A549 (cell line): ENCODE measurements around the gene LRRC45. TPM values are rescaled to one million over a fixed set of nuclear protein-coding genes. Genes with fewer than 3 reads are reported as not detected.

Experiments used
- ATAC-seq, 2 experiments: fragments of 200-7000 bp in 1 of 2; fragments of >200 bp in 1 of 2; cut with Nextera tagmentation in 1 of 2; cut with Tn5 transposase in 1 of 2; 3 replicates each; pipeline versions ENCODE4 v1.8.0 to v1.9.1; 2018 to 2020; ENCODE audit warnings: mild to moderate bottlenecking in 1 of 2, moderate library complexity in 1 of 2
- CTCF ChIA-PET: fragments of 300-600 bp; sonication (Branson Sonifier 250); formaldehyde crosslinking; extraction: SDS; loops from one replicate; lab custom pipeline; 2021; ENCODE audit warnings: antibody characterized with exemption, inconsistent platforms; lab: Yijun Ruan, JAX
- POLR2A ChIA-PET: fragments of 350-600 bp; formaldehyde crosslinking; extraction: SDS; loops from one replicate; lab custom pipeline; 2021; ENCODE audit warnings: antibody characterized with exemption, inconsistent platforms; lab: Yijun Ruan, JAX
- DNase-seq, 2 experiments: peaks; one replicate each; pipeline versions ENCODE4 v3.0.0 to v3.0.0-alpha.2; 2011 to 2016; ENCODE audit warnings: low read depth in 1 of 2, low spot score in 1 of 2
- FAIRE-seq: peaks from 2 replicates; lab custom pipeline; 2011; peaks lifted over from hg19 to GRCh38; lab: Jason Lieb, UNC
- H3K27ac ChIP-seq, 2 experiments: fragments of >200 bp; sonication (Bioruptor Twin); formaldehyde crosslinking; 3 replicates each; pipeline ENCODE4 v1.5.1; 2016 to 2017
- H3K4me1 ChIP-seq: fragments of >200 bp; sonication (Bioruptor Twin); formaldehyde crosslinking; 3 replicates; pipeline ENCODE4 v1.6.1; 2016
- H3K4me2 ChIP-seq: fragments of >200 bp; sonication (Bioruptor Twin); formaldehyde crosslinking; 3 replicates; pipeline ENCODE4 v1.6.1; 2016
- H3K4me3 ChIP-seq: fragments of >200 bp; sonication (Bioruptor Twin); formaldehyde crosslinking; 3 replicates; pipeline ENCODE4 v1.5.1; 2016
- H3K9me3 ChIP-seq: fragments of >200 bp; sonication (Bioruptor Twin); formaldehyde crosslinking; 3 replicates; pipeline ENCODE4 v1.6.1; 2016
- CBX8 ChIP-seq: fragments of 200-600 bp; sonication (generic); IDR thresholded peaks from 2 replicates; pipeline ENCODE4 v1.6.1; 2016
- CTCF ChIP-seq: fragments of >200 bp; sonication (Bioruptor Twin); formaldehyde crosslinking; IDR thresholded peaks from 3 replicates; pipeline ENCODE4 v1.5.1; 2016
- EHMT2 ChIP-seq: fragments of 200-600 bp; sonication (generic); IDR thresholded peaks from 2 replicates; pipeline ENCODE4 v1.6.1; 2016; ENCODE audit warnings: antibody characterized with exemption, low read depth, mild to moderate bottlenecking, moderate library complexity
- ELK1 ChIP-seq: fragments of 150-350 bp; IDR thresholded peaks from 2 replicates; pipeline ENCODE4 v1.6.1; 2014; ENCODE audit warnings: low read depth, mild to moderate bottlenecking, low read length
- HOXB13 ChIP-seq: fragments of 250-450 bp; sonication (Bioruptor Pico); IDR thresholded peaks from 2 replicates; pipeline ENCODE4 v1.5.0; 2020; ENCODE audit warnings: low read depth, mild to moderate bottlenecking, moderate library complexity
- JUN ChIP-seq, 2 experiments: fragments of >200 bp; sonication (Bioruptor Twin); formaldehyde crosslinking; IDR thresholded peaks; 2 replicates in 1 of 2; 3 replicates in 1 of 2; pipeline ENCODE4 v1.6.1; 2016 to 2017
- KDM1A ChIP-seq: fragments of 200-600 bp; sonication (generic); IDR thresholded peaks from 2 replicates; pipeline ENCODE4 v1.6.1; 2016; ENCODE audit warnings: low read depth, mild to moderate bottlenecking
- MAFK ChIP-seq: fragments of 450-650 bp; IDR thresholded peaks from 2 replicates; pipeline ENCODE4 v1.6.1; 2014; ENCODE audit not compliant: partially characterized antibody
- MAX ChIP-seq: IDR thresholded peaks from 2 replicates; pipeline ENCODE4 v1.6.1; 2012
- MYC ChIP-seq: IDR thresholded peaks from 2 replicates; pipeline ENCODE4 v1.6.1; 2012; ENCODE audit warnings: mild to moderate bottlenecking, inconsistent platforms, low read length, improper control_type of control experiment, borderline replicate concordance
- WGBS: methylation state at CpG from one replicate; pipeline ENCODE4 v1.1.6; 2017; ENCODE audit errors: missing lambda C conversion rate; 5-methylcytosine and 5-hydroxymethylcytosine counted together
- polyA plus RNA-seq, 4 experiments: library from polyadenylated mRNA; depleted of rRNA in 3 of 4; stranded (reverse); fragments of >200 nt; fragmentation: RNase III in 1 of 4; extraction: RNeasy Plus Mini Kit Qiagen cat#74134 plus additional on column Dnase treatment in 1 of 4; gene quantifications; 2 replicates in 3 of 4; 3 replicates in 1 of 4; pipeline ENCODE4 v1.2.3, GENCODE V29; 2011 to 2017

Gene LRRC45
- polyA plus RNA-seq, 2 of the 4 experiments (the other 2 are of a cell fraction) = 6.4 to 24.5 TPM

- no peak for TF ChIP-seq CTCF
- TF ChIP-seq, all 56 proteins: peak for 25
Measured at GRCh38 chr17:82003411-82004381, 19.4 kb upstream of the LRRC45 start (continued).

- no peak overlapping the region for H3K4me3 ChIP-seq
- ChIA-PET CTCF (interaction anchor here (1.0 to 33.2 kb wide), 12 partner anchors 8 to 135 kb away, joined by 3 to 794 read pairs (median 6); partner anchors contain the start of genes CENPX, LRRC45 and NOTUM), POLR2A (interaction anchor here (1.2 to 1.8 kb wide), 2 partner anchors 8 to 18 kb away, joined by 3 to 9 read pairs; partner anchors contain the start of genes CENPX and LRRC45)
- ATAC-seq = peak in 1 of 2 experiments; percentile 0; a peak in 2 of 6 replicates
- 93% methylated on average over 31 of the region's 41 CpGs for WGBS
- peak overlapping the region; percentile 61 for H3K4me2 ChIP-seq
- no peak for DNase-seq
- H3K27ac ChIP-seq = peak overlapping the region; percentile 81 to 93
- H3K9me3 ChIP-seq = no peaks in the 10 kb centered on the region
- no peak for FAIRE-seq
- H3K4me1 ChIP-seq = peaks cover 64% of the 10 kb centered on the region
- TF ChIP-seq CBX8 (no peak), ELK1 (no peak), HOXB13 (CRISPR knock-in tag) (no peak), MYC (no peak)
Measured at GRCh38 chr17:82004517-82005455, 18.3 kb upstream of the LRRC45 start.

- no peak for FAIRE-seq
- H3K4me1 ChIP-seq = peaks cover 60% of the 10 kb centered on the region
- H3K4me2 ChIP-seq = peak overlapping the region; percentile 22
- POLR2A ChIA-PET = no interaction called here
- TF ChIP-seq MAFK (no peak), EHMT2 (no peak), JUN (IDR thresholded peaks at IDR 0.05) (no peak)
- TF ChIP-seq, all 56 proteins: peak for 0
- no peak for DNase-seq
- H3K4me3 ChIP-seq = no peak overlapping the region
- no peaks in the 10 kb centered on the region for H3K9me3 ChIP-seq
- 89% methylated on average over 23 of the region's 30 CpGs for WGBS
- ATAC-seq = no peak
- peak overlapping the region; percentile 81 to 93; a peak in 5 of 6 replicates for H3K27ac ChIP-seq
- CTCF ChIA-PET = interaction anchor here (1.6 to 33.2 kb wide), 5 partner anchors 10 to 136 kb away, joined by 4 to 794 read pairs (median 16); partner anchors contain the start of genes CENPX, LRRC45 and NOTUM
Measured at GRCh38 chr17:82005701-82006348, 17.3 kb upstream of the LRRC45 start.

GRCh38 chr17:82006468-82007227, 16.5 kb upstream of the LRRC45 start:
- no peak overlapping the region for H3K4me3 ChIP-seq
- no peaks in the 10 kb centered on the region for H3K9me3 ChIP-seq
- peak overlapping the region; percentile 59 to 93; a peak in 5 of 6 replicates for H3K27ac ChIP-seq
- TF ChIP-seq MAX (peak; percentile 14; the same call in 1 of the 2 replicates), KDM1A (no peak)
- TF ChIP-seq, all 56 proteins: peak for 1
- FAIRE-seq (no peak), ATAC-seq (peak; percentile 0 to 3; a peak in 1 of 6 replicates), DNase-seq (no peak)
- Histone ChIP-seq H3K4me2 (peak overlapping the region; percentile 22), H3K4me1 (peaks cover 53% of the 10 kb centered on the region)
- ChIA-PET CTCF (interaction anchor here (0.6 to 33.2 kb wide), 3 partner anchors 14 to 132 kb away, joined by 3 to 794 read pairs (median 198); partner anchors contain the start of genes CENPX, LRRC45 and NOTUM), POLR2A (no interaction called here)
- WGBS = 65% methylated on average over 24 of the region's 24 CpGs
